HT-29 (cell line): ENCODE measurements around the gene ZNF367. TPM values are rescaled to one million over a fixed set of nuclear protein-coding genes. Genes with fewer than 3 reads are reported as not detected.
"Not testable (repeated sequence)": the region's sequence is repeated elsewhere in the genome, so short reads cannot be mapped to it uniquely, and the experiment has no call there.

Experiments used
- DNase-seq: peaks from one replicate; pipeline ENCODE4 v3.0.0-alpha.2; 2015; ENCODE audit warnings: low spot score
- total RNA-seq: library from RNA; depleted of rRNA; stranded (reverse); fragments of >200 nt; shearing (Covaris generic); gene quantifications from 2 replicates; pipeline ENCODE4 v1.2.3, GENCODE V29; 2014

The ZNF367 gene
- total RNA-seq, 1 experiment from 2014 or later, result 18.7 TPM

GRCh38 chr9:96400132-96400910 lies 17.8 kb downstream of the ZNF367 start:
- DNase-seq, result no peak

DNA sequence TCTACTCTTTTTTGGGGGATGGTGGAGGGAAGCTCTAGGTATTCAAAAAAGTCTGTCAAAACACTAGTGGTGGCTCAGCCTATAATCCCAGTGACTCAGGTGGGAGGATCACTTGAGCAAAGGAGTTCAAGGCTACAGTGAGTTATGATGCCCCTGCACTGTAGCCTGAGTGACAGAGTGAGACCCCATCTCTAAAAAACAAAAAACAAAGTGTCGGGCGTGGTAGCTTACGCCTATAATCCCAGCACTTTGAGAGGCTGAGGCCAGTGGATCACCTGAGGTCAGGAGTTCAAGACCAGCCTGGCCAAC lies 18.9 kb downstream of the ZNF367 start:
- no peak for DNase-seq

- no peak for DNase-seq
Measured at GRCh38 chr9:96398582-96399324, 19.4 kb downstream of the ZNF367 start.

GRCh38 chr9:96395964-96396363 lies 22.2 kb downstream of the ZNF367 start:
- DNase-seq, result no peak

DNA sequence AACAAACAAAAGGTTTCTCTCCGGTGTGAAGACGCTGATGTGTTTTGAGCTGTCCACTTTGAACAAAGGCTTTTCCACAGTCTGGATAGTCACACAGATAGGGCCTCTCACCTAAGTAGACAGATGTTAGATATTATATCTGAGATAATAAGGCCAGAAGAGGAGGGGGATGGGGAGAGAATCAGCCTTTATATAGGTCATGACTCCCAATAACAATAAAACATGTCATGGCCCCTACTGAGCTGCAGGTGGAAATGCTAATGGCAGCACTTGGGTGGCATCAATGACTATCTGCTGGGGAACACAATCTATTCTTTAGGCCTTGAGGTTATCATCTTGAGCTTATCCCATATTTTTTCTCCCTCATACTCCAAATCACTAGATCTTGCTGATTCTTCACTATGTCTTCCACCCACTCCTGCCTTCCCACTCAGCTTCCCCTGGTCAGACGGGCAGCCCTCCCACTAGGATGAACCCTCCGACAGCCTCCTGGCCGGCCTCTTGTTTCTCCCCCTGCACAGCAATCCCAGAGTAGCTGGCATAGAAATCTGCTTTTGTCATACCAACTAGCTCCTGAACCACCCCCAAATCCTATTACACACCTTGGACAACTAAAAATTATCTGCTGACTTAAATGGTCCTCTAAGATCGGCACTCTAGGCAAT lies 23.2 kb downstream of the ZNF367 start:
- DNase-seq, result no peak

- no peak for DNase-seq
Measured at GRCh38 chr9:96392263-96392662, 25.9 kb downstream of the ZNF367 start.

- DNase-seq, result peak; percentile 41
Measured at GRCh38 chr9:96391021-96391765, 27.0 kb downstream of the ZNF367 start.

- no peak for DNase-seq
Measured at GRCh38 chr9:96388144-96388543, 30.0 kb downstream of the ZNF367 start.

- DNase-seq, result no peak
Measured at GRCh38 chr9:96386157-96386556, 32.0 kb downstream of the ZNF367 start.

DNA sequence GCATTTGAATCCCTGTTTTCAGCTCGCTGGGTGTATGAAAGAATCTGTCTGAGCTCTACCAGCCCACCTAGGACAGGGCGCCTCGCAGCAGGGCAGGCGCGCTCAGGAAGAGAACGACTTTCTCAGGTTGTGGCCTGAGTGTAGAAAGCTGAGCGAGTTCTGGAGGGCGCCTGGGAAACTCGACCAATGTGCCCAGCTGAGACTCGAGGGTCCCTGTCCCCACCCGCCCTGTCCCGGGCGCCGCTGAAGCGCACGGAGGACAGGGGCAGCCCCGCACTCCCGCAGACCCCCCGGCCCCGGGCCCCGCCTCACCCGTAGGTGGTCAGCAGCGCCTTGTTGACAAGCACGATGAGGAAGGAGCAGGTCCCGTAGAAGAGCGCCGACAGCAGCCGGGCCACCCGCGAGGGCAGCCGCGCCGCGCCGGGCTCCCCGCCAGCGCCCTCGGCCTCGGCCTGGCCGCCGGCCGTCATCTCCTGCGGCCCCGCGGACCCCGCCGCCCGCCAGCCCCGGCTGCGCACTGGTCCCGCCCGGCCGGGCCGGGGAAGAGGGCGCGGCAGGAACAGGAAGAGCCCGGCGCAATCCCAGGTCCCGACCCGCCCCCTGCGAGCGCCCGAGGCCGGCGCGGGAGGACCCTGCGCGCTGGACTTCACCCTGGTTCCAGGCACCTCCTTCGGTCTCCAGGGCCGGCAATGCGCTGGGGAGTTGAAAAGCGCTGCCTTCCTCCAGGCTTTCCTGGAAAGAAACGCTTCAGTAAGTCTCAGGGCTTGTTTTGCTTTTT lies 34.8 kb downstream of the ZNF367 start, which contains the start of gene SLC35D2:
TSS of gene SLC35D2 (minus strand) at position 547 of the 778 bp plus-strand sequence. CDS start at position 470, 77 bp downstream.
- DNase-seq, result peak; percentile 74

GRCh38 chr9:96382839-96383164 lies 35.4 kb downstream of the ZNF367 start:
- no peak for DNase-seq

DNA sequence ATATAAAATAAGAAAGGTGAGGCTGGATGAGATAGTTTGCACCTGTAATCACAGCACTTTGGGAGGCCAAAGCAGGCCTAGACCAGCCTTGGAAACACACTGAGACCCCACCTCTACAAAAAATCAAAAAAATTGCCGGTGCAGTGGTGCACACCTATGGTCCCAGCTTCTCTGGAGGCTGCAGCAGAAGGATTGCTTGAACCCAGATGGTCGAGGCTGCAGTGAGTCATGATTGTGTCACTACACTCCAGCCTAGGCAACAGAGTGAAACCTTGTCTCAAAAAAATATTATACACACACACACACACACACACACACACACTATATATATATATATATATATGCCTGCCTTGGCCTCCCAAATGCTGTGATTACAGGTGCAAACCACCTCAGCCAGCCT lies 36.0 kb downstream of the ZNF367 start:
- no peak for DNase-seq

GRCh38 chr9:96381696-96382095 lies 36.5 kb downstream of the ZNF367 start:
- DNase-seq, result no peak

GRCh38 chr9:96381125-96381524 lies 37.0 kb downstream of the ZNF367 start:
- no peak for DNase-seq

- no peak for DNase-seq
Measured at GRCh38 chr9:96379461-96379860, 38.7 kb downstream of the ZNF367 start.

GRCh38 chr9:96378187-96378586 lies 40.0 kb downstream of the ZNF367 start:
- DNase-seq, result no peak

GRCh38 chr9:96376891-96377874 lies 41.0 kb downstream of the ZNF367 start:
- DNase-seq, result peak; percentile 21

GRCh38 chr9:96375507-96375906 lies 42.7 kb downstream of the ZNF367 start:
- DNase-seq, result not testable (repeated sequence)

GRCh38 chr9:96367943-96368342 lies 50.2 kb downstream of the ZNF367 start:
- no peak for DNase-seq
